Measurements from ENCODE around the gene GLRX5. TPM values are rescaled to one million over a fixed set of nuclear protein-coding genes. Genes with fewer than 3 reads are reported as not detected.

GLRX5 gene
- total RNA-seq, 1 experiment from 2014 or later: 68.8 TPM

DNA sequence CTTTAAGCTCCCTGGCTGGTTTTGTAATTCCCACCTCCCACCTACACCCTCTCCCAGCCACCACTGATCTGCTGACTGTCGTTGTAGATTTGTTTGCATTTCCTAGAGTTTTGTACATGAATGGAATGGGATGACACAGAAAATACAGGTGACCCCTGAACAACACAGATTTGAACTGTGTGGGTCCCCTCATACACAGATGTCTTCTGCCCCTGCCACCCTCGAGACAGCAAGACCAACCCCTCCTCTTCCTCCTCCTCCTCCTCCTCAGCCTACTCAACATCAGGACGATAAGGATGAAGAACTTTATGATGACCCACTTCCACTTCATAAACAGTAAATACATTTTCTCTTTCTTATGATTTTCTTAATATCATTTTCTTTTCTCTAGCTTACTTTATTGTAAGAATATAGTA is 47.2 kb upstream of the GLRX5 start:
- DNase-seq (ENCODE audit: low spot score): no peak
- Histone ChIP-seq H3K36me3 (ENCODE audit: insufficient read depth, low read length, poor library complexity, severe bottlenecking) (no peaks in the 10 kb centered on the region), H3K27ac (ENCODE audit: low read depth, low read length, poor library complexity, severe bottlenecking) (no peak overlapping the region), H3K4me1 (ENCODE audit: insufficient read depth, low read length, poor library complexity, severe bottlenecking) (no peaks in the 10 kb centered on the region), H3K27me3 (replicated peaks; ENCODE audit: insufficient read depth, low read depth, low read length, poor library complexity) (no peaks in the 10 kb centered on the region), H3K4me3 (ENCODE audit: low read depth, low read length, poor library complexity, severe bottlenecking) (no peak overlapping the region), H3K9me3 (ENCODE audit: low read depth, low read length, poor library complexity, severe bottlenecking) (no peaks in the 10 kb centered on the region)
- no peak for TF ChIP-seq EZH2 (IDR thresholded peaks at IDR 0.05; ENCODE audit: borderline replicate concordance, low read depth, low read length, poor library complexity, severe bottlenecking)
- TF ChIP-seq, protein P1, sequence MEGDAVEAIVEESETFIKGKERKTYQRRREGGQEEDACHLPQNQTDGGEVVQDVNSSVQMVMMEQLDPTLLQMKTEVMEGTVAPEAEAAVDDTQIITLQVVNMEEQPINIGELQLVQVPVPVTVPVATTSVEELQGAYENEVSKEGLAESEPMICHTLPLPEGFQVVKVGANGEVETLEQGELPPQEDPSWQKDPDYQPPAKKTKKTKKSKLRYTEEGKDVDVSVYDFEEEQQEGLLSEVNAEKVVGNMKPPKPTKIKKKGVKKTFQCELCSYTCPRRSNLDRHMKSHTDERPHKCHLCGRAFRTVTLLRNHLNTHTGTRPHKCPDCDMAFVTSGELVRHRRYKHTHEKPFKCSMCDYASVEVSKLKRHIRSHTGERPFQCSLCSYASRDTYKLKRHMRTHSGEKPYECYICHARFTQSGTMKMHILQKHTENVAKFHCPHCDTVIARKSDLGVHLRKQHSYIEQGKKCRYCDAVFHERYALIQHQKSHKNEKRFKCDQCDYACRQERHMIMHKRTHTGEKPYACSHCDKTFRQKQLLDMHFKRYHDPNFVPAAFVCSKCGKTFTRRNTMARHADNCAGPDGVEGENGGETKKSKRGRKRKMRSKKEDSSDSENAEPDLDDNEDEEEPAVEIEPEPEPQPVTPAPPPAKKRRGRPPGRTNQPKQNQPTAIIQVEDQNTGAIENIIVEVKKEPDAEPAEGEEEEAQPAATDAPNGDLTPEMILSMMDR (conservative IDR thresholded peaks at IDR 0.05; ENCODE audit: low read depth, low read length): no peak
- POLR2A ChIA-PET (ENCODE audit: low non-redundant PET): no interaction called here
- no TSS peak for BruUV-seq (replicated peaks)
- CTCF ChIA-PET: no interaction called here
- intact Hi-C loops (cut with micrococcal nuclease; ENCODE audit: unreplicated experiment): no loop called here

DNA sequence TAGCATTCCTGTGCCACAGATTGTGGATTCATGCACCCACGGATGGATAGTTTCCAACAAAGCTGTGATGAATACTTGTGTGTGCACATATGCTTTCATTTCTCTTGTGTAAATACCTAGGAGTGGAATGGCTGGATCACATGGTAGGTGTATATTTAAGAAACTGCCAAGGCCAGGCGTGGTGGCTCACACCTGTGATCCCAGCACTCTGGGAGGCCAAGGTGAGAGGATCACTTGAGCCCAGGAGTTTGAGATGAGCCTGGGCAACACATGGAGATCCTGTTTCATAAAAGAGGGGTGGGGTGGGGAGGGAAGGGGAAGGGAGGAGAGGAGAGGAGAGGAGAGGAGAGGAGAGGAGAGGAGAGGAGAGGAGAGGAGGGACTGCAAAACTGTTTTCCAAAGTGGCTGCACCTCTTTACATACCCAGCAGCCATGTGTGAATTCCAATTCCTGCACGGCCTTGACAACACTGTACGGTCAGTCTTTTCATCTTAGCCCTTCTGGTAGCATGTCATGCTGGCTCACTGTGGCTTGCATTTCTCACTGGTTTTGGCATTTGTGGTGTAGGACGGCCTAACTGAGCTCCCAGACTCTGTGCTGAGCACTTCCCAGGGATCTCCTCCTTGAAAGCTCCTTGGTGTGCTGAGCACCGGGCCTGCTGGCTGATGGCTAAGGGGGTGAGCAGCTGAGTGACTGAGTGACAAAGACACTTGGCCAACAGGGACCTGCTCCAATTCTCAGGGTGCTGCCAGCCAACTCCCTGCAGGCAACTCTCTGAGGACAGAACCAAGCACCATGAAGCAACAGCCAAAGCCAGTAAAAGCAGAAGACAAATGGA is 46.3 kb upstream of the GLRX5 start:
- DNase-seq (ENCODE audit: low spot score): no peak
- no peak overlapping the region for H3K27ac ChIP-seq (ENCODE audit: low read depth, low read length, poor library complexity, severe bottlenecking)
- POLR2A ChIA-PET (ENCODE audit: low non-redundant PET): interaction anchor here (0.6 kb wide), 1 partner anchor 28 kb away, joined by 3 read pairs; no protein-coding TSS in a partner anchor
- no peak overlapping the region for H3K4me3 ChIP-seq (ENCODE audit: low read depth, low read length, poor library complexity, severe bottlenecking)
- H3K27me3 ChIP-seq (replicated peaks; ENCODE audit: insufficient read depth, low read depth, low read length, poor library complexity): no peaks in the 10 kb centered on the region
- CTCF ChIA-PET: no interaction called here
- intact Hi-C loops (cut with micrococcal nuclease; ENCODE audit: unreplicated experiment): no loop called here
- H3K36me3 ChIP-seq (ENCODE audit: insufficient read depth, low read length, poor library complexity, severe bottlenecking): no peaks in the 10 kb centered on the region
- no peaks in the 10 kb centered on the region for H3K4me1 ChIP-seq (ENCODE audit: insufficient read depth, low read length, poor library complexity, severe bottlenecking)
- BruUV-seq (replicated peaks): no TSS peak
- TF ChIP-seq EZH2 (IDR thresholded peaks at IDR 0.05; ENCODE audit: borderline replicate concordance, low read depth, low read length, poor library complexity, severe bottlenecking): no peak
- TF ChIP-seq, protein P1 (conservative IDR thresholded peaks at IDR 0.05; ENCODE audit: low read depth, low read length): no peak
- H3K9me3 ChIP-seq (ENCODE audit: low read depth, low read length, poor library complexity, severe bottlenecking): no peaks in the 10 kb centered on the region

DNA sequence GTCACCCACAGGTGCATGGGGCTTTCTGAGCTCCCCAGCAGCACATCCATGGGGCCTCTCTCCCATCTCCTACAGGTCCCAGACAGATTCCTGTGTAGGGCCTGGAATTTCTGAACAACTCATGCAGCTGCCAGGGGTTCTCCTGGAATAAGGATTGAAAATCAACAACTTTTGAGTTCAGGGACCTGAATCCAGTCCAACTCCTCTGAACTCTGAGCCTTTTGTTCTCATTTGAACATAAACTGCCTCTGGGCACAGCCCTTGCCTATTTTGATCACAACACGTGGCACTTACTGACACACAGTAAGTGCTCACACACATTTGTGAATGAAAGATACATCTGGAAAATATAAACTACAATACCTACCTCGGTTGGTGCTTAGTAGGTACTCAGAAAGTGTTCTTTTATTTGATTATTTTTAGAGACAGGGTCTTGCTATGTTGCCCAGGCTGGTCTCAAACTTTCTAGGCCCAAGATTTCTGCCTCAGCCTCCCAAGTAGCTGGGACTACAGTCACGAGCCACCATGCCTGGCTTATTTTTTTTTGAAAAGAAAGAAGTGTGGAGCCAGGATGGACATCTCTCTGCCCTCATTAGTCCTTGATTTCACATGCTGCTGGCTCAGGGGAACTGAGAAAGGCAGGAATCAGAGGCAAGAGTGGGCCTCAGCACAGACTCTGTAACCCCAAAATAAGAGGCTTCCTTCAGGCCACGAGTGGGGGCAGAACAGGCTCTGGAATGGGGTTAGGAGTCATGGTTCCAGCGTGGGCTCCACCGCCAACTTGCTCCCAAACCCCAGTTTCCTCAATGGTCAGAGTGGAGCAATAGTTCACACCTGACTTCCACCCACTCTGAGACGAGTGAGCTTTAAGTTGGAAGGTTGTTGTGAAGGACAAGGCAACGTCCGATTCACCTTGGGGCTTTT is 45.4 kb upstream of the GLRX5 start:
- no peak for TF ChIP-seq EZH2 (IDR thresholded peaks at IDR 0.05; ENCODE audit: borderline replicate concordance, low read depth, low read length, poor library complexity, severe bottlenecking)
- TF ChIP-seq, protein P1 (conservative IDR thresholded peaks at IDR 0.05; ENCODE audit: low read depth, low read length): no peak
- intact Hi-C loops (cut with micrococcal nuclease; ENCODE audit: unreplicated experiment): no loop called here
- Histone ChIP-seq H3K36me3 (ENCODE audit: insufficient read depth, low read length, poor library complexity, severe bottlenecking) (no peaks in the 10 kb centered on the region), H3K9me3 (ENCODE audit: low read depth, low read length, poor library complexity, severe bottlenecking) (no peaks in the 10 kb centered on the region), H3K27me3 (replicated peaks; ENCODE audit: insufficient read depth, low read depth, low read length, poor library complexity) (no peaks in the 10 kb centered on the region), H3K4me1 (ENCODE audit: insufficient read depth, low read length, poor library complexity, severe bottlenecking) (no peaks in the 10 kb centered on the region), H3K27ac (ENCODE audit: low read depth, low read length, poor library complexity, severe bottlenecking) (no peak overlapping the region), H3K4me3 (ENCODE audit: low read depth, low read length, poor library complexity, severe bottlenecking) (no peak overlapping the region)
- ChIA-PET POLR2A (ENCODE audit: low non-redundant PET) (interaction anchor here (0.6 kb wide), 1 partner anchor 29 kb away, joined by 3 read pairs; no protein-coding TSS in a partner anchor), CTCF (no interaction called here)
- DNase-seq (ENCODE audit: low spot score): no peak
- BruUV-seq (replicated peaks): no TSS peak
